ENCODE measurements around the gene ATIC.

Gene ATIC

DNA sequence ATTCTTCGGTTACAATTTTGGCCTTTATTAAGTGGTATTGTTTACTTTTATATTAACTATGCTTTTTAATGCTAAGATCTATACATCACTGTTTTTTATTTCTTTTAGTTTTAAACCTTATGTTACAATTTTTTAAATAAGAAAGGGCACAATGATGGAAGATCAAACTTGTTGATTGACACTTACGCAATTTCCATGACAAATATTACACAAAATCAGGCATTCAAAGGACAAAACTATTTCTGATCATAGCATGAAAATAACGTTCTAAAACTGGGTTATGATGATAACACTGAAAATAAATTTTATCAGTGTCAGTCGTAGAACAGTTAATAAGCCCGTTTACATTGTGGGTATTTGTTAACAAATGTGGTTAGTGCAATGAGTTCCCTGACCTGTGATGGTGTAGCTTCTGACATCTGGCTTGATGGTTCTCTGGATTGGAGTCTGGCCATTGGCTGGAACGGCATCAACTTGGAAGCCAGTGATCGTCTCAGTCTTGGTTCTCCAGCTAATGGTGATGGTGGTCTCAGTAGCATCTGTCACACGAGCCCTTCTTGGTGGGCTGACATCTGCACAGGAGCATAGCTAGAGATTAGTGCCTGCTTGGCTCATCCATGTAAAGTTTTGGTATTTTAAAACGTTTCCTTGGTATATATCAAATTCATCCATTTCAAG, 64.4 kb downstream of the ATIC start:
- DNase-seq (ENCODE audit: low read depth in 2 of 2) = no peak

DNA sequence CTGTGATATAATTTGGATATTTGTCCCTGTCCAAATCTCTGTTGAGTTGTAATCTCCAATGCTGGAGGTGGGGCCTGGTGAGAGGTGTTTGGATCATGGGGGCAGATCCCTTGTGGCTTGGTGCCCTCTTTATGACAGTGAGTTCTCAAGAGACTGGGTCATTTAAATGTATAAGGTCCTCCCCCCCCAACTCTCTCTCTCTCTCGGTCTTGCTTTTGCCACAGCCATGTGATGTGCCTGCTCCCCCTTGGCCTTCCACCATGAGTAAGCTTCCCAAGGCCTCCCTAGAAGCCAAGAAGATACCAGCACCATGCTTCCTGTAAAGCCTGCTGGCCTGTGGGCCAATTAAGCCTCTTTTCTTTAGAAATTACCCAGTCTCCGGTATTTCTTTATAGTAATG, 65.4 kb downstream of the ATIC start:
- no peak for DNase-seq (ENCODE audit: low read depth in 2 of 2)

DNA sequence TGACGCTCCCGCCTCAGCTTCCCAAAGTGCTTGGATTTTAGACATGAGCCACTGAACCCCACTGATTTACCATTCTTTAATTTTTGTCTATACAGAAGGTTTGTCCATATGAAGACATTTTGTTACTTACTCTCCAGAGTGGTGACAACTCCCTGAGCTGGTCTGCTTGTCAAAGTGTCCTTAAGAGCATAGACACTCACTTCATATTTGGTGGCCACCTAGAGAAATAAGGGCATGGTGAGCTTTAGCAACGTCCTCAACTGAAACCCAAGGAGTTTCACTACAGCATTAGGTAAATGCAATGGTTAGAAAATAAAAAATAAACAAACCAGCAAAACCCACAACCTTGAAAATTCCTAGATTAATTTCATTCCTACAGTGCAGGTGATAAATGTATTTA, 66.2 kb downstream of the ATIC start:
- DNase-seq (ENCODE audit: low read depth in 2 of 2) = no peak

DNA sequence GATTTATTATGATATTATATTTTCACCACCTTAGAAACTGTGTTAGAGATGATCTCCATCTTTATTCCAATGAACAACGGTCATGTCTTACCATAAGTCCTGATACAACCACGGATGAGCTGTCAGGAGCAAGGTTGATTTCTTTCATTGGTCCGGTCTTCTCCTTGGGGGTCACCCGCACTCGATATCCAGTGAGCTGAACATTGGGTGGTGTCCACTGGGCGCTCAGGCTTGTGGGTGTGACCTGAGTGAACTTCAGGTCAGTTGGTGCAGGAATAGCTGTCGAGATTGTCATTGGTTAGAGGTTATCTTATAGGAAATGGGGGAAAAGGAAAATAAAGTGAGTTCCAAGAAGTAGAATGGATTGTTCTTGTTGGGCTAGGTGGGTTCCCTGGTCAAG, 67.2 kb downstream of the ATIC start:
- DNase-seq (ENCODE audit: low read depth in 2 of 2) = no peak

DNA sequence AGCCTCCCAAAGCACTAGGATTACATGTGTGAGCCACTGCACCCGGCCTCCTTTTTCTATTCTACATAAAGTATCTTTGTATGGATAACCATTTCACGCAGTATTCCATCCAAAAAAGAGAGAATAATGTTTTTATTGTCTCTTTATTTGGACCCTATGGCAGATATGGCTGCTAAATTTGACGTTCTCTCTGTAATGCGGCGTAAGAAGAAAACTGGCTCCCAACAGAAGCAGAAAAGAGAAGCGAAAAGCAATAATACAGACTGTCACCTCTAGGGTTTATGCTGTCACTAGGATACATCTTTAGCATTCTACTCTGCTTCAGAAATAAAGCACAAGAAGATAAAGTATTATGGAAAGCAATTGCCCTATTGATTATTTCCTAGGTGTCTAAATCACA, 68.1 kb downstream of the ATIC start:
- no peak for DNase-seq (ENCODE audit: low read depth in 2 of 2)

DNA sequence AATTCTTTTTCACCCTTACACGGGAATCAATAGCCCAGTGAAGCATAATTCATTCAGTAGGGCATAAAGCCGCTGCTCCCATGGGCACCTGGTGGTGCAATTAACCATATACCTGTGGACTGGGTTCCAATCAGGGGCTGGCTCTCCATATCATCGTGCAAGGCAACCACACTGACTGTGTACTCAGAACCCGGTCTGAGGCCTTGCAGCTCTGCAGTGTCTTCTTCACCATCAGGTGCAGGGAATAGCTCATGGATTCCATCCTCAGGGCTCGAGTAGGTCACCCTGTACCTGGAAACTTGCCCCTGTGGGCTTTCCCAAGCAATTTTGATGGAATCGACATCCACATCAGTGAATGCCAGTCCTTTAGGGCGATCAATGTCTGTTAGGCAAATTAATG, 68.8 kb downstream of the ATIC start:
- no peak for DNase-seq (ENCODE audit: low read depth in 2 of 2)

DNA sequence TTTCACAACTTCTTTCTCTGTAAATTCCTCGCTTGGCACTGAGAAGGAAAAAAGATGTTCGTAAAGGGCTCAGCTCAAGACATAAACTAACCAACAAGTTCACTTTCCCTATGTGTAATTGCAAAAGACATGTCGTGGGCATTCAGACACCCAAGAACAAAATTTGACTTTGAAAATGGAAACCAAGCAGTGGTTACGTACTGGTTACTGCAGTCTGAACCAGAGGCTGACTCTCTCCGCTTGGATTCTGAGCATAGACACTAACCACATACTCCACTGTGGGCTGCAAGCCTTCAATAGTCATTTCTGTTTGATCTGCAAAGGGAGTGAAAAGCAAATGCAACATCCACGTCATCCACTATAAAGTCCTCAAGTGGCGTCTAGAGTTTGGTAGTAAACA, 70.2 kb downstream of the ATIC start:
- no peak for DNase-seq (ENCODE audit: low read depth in 2 of 2)

DNA sequence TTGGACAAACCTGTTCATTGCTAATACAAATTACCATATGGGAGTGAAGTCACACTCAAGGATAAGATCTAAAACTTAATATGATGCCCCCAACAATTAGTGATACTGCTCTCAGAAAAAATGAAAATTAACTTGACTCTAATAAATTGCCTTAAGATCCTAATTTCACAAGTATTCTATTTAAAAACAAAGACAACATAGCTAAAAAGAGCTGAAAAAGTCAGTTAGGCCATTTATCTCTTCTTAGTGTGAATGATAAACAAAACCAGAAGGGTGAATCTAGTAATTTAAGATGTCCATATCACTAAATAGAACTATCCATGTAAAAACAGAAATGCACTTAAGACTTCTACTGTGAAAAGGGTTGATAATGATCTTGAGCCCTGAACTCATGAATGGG, 70.6 kb downstream of the ATIC start:
- no peak for DNase-seq (ENCODE audit: low read depth in 2 of 2)

DNA sequence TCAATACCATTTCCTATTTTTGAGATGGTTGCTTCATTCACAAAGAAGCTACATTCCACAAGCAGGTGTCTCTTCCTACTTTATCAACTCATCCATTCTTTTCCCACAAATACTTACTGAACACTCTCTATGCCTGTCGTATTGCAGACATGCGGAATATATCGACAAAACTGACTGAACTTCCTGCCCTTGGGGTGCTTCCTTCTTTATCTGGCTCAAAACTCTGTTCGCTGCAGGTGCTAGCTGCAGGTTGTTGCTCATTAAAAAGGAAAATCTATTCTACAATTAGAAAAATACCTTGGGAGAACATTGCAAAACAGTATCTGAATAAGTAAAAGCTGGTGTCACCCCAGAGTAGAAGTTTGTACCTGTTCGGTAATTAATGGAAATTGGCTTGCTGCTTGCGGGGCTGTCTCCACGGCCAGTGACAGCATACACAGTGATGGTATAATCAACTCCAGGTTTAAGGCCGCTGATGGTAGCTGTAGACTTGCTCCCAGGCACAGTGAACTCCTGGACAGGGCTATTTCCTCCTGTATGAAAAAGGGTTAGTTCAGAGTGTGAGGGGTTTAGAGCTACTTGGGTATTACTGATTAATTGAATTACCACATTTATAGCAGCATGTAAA, 71.9 kb downstream of the ATIC start:
- no peak for DNase-seq (ENCODE audit: low read depth in 2 of 2)

DNA sequence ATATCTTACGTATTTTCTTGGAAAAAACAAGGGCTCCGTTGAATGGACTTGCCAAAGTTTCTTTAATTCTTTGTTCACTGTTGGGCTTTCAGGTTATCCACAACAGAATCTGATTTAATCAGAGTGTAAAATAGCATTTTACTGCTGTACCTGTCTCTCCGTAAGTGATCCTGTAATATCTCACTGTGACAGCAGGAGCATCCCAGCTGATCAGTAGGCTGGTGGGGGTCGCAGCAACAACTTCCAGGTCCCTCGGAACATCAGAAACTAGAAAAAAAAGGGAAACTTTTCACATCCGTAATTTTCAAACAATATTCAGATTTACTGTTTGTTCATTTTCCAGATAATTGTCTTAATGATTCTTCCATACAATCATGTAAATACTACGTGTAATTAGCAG, 72.9 kb downstream of the ATIC start:
- no peak for DNase-seq (ENCODE audit: low read depth in 2 of 2)

DNA sequence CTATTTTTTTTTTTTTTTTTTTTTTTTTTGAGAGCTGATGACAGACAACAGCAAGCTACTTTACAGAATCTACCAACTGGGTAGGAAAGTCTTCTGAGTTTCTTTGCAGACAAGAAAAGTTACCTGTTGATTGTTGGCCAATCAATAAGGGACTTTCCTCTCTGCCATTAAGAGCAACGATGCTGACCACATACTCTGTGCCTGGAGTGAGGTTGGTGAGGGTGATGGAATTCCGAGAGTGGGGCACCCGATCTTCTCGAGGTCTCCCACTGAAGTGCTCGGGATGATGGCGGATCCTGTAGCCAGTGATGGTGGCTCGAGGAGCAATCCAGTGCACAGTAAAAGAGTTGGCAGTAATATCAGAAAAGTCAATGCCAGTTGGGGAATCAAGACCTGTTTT, 74.7 kb downstream of the ATIC start:
- DNase-seq (ENCODE audit: low read depth in 2 of 2) = no peak

DNA sequence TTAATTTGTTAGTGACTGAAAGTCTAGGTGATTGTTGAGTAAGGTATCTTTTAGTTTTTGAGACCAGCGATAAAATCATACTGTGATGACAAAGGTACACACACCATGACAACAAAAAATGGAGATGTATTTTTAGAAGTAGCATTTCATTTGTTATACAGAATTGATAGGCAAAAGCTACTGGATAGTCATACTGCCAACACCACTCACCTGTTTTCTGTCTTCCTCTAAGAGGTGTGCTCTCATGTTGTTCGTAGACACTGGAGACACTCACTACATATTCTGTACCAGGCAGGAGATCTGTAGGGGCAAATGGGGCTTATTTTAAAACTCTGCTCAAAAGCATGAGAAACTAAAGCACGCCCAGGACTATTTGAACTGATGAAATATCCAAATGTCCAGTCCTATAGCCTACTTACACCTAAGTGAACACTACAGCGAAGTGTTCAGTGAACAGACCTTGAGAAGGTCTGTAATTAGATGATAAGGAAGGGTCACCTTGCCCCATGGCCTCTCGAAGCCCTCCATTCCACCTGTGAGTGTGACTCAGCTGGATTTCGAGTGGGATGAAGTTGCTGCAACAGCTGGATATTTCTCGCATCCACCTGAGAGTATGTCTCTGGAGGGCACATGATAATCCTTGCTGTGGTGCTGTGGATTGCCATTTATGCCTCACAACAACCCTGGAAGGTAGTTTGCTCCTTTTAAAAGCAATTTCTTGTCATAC, 76.3 kb downstream of the ATIC start:
- no peak for DNase-seq (ENCODE audit: low read depth in 2 of 2)

DNA sequence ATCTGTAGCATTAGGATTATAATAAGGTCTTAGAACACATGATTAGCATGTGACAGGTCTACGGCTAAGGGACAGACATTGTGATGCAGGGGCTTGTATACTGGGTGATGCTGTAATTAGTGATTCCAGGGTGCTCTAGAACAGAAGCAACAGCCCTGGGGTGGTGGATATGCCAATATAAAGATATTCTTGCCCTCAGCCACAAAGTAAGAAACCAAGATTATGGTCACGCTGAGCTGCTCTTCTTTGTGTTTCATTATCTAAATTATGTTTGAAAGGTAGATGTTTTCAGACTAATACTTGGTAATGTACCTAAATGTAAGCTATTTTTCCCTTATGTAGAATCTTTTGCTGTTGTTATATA, 78.7 kb downstream of the ATIC start:
- no peak for DNase-seq (ENCODE audit: low read depth in 2 of 2)

DNA sequence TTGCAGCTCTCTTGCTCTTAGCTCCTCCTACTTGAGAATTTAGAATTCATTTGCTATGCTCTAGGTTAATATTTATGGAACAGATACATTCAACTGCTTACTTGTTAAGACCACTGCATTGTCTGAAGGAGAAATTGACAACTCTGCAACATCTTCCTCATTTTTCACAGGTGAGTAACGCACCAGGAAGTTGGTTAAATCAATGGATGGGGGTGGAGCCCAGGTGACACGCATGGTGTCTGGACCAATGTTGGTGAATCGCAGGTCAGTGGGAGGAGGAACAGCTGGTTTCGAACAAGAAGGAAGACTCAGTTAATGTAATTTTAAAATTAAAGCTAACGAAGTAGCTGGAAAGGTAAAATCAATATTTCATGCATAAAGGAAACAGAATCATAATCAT, 79.7 kb downstream of the ATIC start:
- no peak for DNase-seq (ENCODE audit: low read depth in 2 of 2)

DNA sequence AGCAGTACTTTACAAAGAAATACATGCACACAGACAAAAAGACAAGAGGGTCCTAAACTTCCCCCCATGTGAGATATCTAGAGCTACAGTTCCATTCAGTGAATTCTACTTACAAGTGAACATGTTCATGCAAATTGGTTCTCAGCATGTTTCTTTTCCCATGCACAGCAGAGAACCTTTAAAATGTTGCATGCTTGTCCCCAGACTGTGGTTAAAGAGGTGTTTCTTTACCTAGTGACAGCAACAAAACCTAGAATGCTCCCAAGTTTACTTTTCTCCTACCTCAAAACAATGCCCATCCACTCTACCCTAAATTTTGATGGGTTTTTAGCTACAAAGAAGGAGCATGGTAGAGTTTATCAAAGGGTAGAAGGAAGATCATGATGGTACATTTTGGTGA, 80.3 kb downstream of the ATIC start:
- DNase-seq (ENCODE audit: low read depth in 2 of 2) = no peak

DNA sequence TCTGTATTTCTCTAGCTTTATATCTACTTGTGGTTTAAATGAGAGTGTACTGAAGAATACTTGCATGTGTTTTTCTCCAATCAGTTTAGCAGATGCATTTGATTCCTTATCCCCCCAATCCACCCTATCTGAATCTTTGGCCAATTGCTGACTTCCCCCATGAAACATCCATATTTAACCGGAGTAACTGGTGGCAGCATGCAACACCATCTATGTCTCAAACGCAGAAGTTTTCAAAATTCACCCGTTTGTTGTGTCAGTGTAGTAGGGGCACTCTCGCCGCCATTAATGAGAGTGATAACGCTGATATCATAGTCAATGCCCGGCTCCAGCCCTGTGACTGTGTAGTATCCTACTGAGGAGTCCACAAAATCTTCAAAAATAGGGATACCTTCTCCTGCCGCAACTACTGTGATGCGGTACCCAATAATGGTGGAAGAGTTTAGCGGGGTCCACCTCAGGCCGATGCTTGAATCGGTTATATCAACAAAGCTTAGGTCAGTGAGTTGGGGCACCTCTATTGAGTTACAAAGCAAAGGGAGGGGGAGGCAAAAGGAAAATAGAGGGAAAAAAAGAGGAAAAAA, 80.9 kb downstream of the ATIC start:
- DNase-seq (ENCODE audit: low read depth in 2 of 2) = no peak

DNA sequence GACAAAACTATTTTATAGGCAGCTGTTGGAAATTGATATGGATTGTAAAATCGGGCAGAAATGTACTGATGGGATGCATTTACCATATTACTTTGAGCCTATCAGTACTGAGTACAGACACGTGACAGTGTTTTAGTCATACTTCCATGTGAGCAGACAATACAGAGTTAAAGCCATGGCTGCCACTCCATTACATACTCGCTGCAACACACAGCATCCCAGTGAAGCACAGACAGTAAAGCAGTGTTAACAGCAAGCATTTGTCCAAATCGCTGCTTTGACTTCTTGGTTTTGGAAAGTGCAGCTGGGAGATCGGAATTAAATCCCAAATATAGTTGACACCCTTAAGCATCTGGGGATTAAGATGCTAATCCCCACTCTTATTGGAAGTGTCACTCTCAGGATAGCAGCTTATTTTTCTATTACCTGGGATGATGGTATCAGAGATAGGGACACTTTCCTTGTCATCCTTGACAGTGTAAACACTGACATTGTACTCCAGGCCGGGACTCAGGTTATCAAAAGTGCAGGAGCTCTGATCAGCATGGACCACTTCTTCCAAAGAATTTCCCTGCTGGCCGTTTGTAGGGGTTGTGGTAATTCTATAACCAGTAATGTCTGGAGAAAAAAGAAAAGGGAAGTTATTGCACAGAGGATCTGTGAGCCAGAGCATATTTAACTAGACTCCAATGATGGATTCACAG, 82.4 kb downstream of the ATIC start:
- DNase-seq (ENCODE audit: low read depth in 2 of 2) = no peak

DNA sequence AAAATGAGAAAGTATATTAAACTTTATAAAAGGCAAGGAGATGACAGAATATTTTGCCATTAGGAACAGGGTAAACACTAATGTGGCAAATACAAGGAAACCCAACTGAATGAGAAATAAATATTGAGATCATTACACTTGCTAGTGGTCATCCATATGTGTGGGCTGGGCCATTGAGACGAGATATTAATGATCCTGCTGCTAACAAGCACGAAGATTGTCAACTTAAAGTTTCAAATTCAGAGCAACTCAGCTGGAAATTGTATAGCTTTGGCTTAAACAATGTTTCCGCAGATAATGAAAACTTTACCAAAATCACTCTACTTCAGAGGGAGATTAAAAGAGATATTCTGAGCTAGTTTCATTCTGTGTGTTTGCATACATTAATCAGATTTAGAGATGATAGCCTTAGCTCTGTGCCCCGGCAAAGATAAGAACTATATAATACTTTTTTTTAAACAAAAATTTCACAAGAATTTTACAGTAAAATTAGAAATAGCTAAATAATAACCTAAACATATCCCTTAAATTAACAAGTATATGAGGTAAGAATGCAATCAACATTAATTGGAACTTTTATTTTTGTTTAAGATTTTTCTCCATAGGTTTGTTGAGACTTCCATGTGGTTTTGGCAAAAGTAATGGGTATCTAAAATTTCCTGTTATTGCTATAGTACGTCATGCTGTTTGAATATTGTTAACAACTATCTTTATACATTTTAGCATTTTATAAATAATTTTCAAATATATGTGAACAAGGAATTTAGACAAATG, 84.0 kb downstream of the ATIC start:
- no peak for DNase-seq (ENCODE audit: low read depth in 2 of 2)

DNA sequence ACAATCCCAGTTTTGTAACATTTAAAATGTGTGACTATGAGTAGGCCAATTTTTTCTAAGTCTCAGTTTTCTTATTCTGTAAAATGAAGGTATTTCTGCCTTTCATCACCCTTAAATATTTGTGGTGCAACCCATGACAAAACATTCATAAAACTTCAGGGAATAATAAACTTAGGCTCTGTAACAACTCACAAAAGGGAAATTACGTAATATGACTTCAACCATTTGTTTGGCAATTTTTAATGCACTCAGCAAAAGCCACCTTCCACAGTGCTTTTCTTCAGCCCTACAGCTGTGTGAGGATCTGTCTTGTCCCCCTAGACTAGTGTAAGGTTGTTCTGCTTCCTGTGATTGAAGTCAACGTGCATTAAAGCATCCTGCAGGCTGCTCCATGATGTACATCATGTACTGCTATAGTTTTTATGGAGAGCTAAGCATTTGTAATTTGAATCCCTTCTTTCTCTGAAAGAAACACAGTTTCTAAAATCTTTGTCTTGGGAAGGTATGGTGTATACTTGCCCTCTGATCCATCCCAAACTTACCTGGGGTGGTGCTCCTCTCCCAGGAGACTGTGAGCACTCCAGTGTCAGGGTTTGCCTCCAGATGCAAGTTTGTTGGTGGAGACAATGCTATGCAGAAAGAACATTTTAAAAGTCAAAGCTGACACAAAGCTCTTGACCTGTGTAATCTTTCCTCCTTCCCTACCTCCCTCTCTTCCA, 84.9 kb downstream of the ATIC start:
- no peak for DNase-seq (ENCODE audit: low read depth in 2 of 2)

DNA sequence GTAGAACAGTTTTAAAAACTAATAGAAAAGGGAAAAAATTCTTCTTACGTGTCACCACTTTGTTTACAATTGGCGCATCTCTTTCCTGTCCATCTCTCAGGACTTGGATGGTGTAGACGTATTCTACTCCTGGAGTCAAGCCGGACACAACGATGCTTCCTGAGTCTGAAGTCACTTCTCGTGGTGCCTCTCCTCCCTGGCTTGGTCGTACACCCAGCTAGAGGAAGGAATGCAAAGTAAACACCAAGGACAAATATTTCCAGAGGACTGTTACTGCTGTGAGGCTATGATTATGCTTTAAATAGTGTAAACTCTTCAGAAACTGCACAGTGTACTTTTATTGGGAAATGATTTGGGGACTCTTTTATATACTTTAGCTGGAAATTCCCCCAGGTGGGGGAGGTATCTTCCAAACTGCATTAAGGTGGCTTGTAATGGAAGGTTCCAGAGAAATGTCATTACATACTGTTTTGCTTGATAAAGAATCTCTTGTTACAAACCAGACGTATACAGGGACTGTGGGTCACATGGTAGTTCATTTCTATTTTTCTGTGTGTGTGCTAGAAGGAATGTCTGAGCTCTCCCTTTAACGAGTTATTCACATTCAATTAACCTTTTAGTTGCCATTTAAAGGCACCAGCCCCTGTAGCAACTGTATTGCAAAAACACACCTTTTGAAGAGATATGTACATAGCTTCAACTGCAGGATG, 85.9 kb downstream of the ATIC start:
- DNase-seq (ENCODE audit: low read depth in 2 of 2) = no peak

Measured in stimulated activated CD8-positive, alpha-beta memory T cell treated with anti-CD3 and anti-CD28 coated beads, Interleukin-7, amount 100 ng/mL, for 4 hours (primary cell).